HG03558 (cell line): ENCODE data around the gene SLC16A12.
"Not testable (repeated sequence)": the region's sequence is repeated elsewhere in the genome, so short reads cannot be mapped to it uniquely, and the experiment has no call there.

Source experiments
- ATAC-seq: cut with Tn5 transposase; IDR thresholded peaks from one replicate; pipeline ENCODE4 v1.9.1; 2021; ENCODE audit warnings: moderate number of reproducible peaks; ENCODE audit not compliant: unreplicated experiment; ENCODE audit errors: extremely low read depth

SLC16A12 gene

DNA sequence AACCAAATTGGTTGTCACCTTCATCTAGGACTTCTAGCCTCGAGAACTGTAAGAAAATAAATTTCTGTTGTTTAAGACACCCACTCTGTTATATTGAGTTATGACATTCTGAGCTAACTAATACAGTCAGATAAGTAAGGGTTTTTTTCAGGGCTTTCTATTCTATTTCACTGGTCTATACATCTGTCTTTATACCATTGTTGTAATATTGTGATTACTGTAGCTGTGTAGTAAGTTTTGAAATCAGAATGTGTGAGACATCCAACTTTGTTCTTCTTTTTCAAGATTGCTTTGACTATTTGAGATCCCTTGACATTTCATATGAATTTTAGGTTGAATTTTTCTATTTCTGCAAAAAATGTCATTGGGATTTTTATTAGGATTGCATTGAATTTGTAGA is 135.4 kb downstream of the SLC16A12 start:
- no peak for ATAC-seq

DNA sequence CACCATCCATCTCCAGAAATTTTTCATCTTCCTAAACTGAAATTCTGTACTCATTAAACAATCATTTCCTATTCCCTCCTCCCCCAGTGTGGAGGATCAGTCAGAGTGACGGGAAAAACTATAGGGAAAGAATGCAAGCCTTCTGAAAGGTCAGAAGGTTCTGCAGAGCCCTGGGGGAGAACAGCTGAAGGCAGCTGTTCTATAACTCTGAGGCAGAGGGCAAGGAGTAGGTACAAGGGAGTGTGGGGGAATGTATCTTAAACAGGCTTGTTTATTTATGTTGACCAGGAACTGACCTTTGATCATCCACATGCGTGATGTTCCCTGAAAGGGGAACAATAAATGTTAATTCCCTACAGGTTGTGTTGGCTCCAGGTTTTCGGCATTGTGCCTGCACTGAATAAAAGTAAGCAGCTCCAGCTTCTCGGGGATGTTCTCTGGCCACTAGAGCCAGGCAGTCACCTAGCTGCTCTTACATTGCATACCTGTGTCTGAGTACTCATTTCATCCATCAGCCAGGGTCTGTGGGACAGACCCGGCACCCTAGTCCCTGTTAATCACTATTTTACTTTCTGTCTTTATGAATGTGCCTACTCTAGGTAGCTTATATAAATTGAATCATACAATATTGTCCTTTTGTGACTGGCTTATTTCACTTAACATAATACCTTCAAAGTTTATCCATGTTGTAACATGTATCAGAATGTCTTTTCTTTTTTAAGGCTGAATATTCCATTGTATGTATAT is 137.2 kb downstream of the SLC16A12 start:
- ATAC-seq: no peak

DNA sequence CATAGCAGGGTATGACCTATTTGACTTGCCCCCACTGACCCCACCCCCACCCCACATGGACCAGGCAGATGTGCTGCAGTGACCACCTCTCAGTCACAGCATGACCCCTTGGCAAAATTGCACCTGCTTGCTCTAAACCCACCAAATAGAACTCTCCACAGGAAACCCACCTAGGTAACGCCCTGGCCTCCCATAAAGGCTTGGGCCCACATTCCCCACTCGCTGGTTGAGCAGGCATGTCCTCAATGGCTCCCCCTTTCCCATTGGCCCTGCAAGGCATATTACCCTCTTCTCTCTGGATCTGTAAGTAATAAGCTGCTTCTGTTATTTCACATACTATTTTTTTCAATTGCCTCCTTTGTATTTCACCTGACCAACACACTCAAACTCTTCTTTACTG is 140.3 kb downstream of the SLC16A12 start:
- no peak for ATAC-seq

GRCh38 chr10:89393898-89394297 is 141.5 kb downstream of the SLC16A12 start:
- ATAC-seq: no peak

GRCh38 chr10:89392974-89393373 is 142.4 kb downstream of the SLC16A12 start:
- no peak for ATAC-seq

DNA sequence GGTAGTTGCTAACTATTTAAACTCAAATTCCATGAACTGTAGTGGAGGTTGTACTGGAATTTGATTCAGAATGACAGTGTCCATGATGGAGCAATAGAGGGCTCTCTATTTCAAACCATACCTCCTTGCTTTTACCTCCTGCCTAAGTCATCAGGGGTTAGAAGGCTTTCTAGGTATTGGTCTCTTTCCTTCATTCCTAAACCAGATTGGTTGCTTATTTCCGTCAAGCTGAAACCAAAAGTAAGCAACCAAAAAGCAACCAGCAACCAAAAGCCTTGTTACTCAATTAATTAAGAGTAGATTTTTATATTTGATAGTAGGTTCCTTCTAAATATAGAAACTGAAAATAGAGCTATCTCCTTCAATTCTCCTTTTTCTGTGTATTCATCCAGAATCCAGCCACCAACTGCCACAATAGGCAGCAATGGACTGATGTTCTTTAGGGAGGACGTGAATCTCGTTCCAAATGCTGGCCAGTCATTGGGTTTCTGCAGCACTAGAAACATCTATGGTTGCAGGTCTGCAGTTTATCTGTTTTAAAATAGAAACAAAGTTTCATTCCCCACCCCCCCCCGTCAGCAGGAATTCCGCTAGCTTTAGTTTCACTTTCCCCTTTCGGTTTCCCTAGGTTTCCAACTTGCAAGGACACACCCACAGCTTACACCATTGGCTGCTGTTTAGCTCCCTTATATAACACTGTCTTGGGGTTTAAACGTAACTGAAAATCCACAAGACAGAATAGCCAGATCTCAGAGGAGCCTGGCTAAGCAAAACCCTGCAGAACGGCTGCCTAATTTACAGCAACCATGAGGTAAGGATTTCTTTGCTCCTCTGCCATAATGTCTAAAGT is 143.3 kb downstream of the SLC16A12 start, which contains the start of gene IFIT1:
Gene IFIT1, plus strand, starts transcription at position 717 of the 850 bp plus-strand sequence. Its CDS starts 90 bp downstream, at position 807.
- ATAC-seq: peak; percentile 59

DNA sequence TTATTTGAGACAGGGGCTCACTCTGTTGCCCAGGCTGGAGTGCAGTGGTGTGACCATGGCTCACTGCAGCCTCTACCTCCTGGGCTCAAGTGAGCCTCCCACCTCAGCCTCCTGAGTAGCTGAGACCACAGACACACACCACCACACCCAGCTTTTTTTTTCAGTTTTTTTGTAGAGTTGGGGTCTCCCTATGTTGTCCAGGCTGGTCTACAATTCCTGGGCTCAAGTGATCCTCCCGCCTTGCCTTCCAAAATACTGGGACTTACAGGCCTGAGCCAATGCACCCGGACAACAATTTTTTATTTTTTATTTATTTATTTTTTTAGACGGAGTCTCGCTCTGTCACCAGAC is 144.2 kb downstream of the SLC16A12 start:
- ATAC-seq: not testable (repeated sequence)

- ATAC-seq: no peak
These were observed 144.7 kb downstream of the SLC16A12 start for GRCh38 chr10:89390476-89391225.

DNA sequence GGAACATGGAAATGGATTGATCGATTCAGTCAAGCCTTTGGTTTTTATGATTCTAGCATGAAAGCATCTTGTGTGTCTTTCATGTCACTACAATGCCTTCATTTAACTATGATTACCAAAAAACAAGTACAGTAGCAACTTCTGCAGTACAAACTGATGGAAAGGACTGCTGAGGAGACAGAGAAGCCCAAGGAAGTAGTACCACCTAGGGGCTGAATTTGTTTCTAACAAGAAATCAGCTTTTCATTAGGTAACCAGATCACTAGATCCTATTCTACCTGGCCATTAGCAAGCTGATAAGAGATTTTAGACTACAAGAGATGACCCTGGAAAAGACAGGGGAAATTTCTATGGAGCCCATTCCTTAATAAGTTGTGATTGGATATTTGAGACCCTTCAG is 146.1 kb downstream of the SLC16A12 start:
- ATAC-seq: no peak

GRCh38 chr10:89388806-89389205 is 146.6 kb downstream of the SLC16A12 start:
- ATAC-seq: no peak

GRCh38 chr10:89384474-89385340 is 150.7 kb downstream of the SLC16A12 start:
- no peak for ATAC-seq

GRCh38 chr10:89382757-89383156 is 152.6 kb downstream of the SLC16A12 start:
- ATAC-seq: no peak
